CD14-positive monocyte (primary cell): ENCODE data around the gene ZNF136. TPM values are rescaled to one million over a fixed set of nuclear protein-coding genes. Genes with fewer than 3 reads are reported as not detected.

ENCODE experiments used
- DNase-seq, 3 donors: peaks; one replicate each; pipeline ENCODE4 v3.0.0-alpha.2; 2011 to 2022
- H2AFZ ChIP-seq: 2 replicates; pipeline ENCODE4 v1.6.0; 2012; ENCODE audit warnings: mild to moderate bottlenecking, low read depth, low read length, inconsistent platforms; ENCODE audit not compliant: insufficient read depth, poor library complexity, severe bottlenecking
- H3K27ac ChIP-seq, 2 donors: 1 replicate in 1 of 2; 2 replicates in 1 of 2; pipeline ENCODE4 v1.5.1; 2012 to 2013; ENCODE audit warnings: low read length in 2 of 2, control low read depth in 1 of 2, inconsistent platforms in 1 of 2, low read depth in 1 of 2, mild to moderate bottlenecking in 1 of 2
- H3K27me3 ChIP-seq, 2 donors: one replicate each; pipeline versions ENCODE4 v1.6.0 to v1.6.1; 2011 to 2013; ENCODE audit warnings: low read length in 2 of 2; ENCODE audit not compliant: control insufficient read depth in 2 of 2, insufficient read depth in 2 of 2
- H3K36me3 ChIP-seq, 2 donors: replicated peaks in 1 of 2; 1 replicate in 1 of 2; 2 replicates in 1 of 2; pipeline versions ENCODE4 v1.5.1 to v1.6.1; 2012 to 2013; ENCODE audit warnings: low read length in 2 of 2, control low read depth in 1 of 2, inconsistent platforms in 1 of 2, mild to moderate bottlenecking in 1 of 2; ENCODE audit not compliant: insufficient read depth in 2 of 2, control insufficient read depth in 1 of 2
- H3K4me1 ChIP-seq, 2 donors: 1 replicate in 1 of 2; 2 replicates in 1 of 2; pipeline versions ENCODE4 v1.5.1 to v1.6.1; 2012 to 2013; ENCODE audit warnings: low read length in 2 of 2, control low read depth in 1 of 2, inconsistent platforms in 1 of 2, mild to moderate bottlenecking in 1 of 2, moderate library complexity in 1 of 2; ENCODE audit not compliant: insufficient read depth in 2 of 2, control insufficient read depth in 1 of 2
- H3K4me2 ChIP-seq: replicated peaks from 2 replicates; pipeline ENCODE3; 2012; ENCODE audit warnings: low read length, moderate library complexity, mild to moderate bottlenecking; ENCODE audit not compliant: poor library complexity, severe bottlenecking; ENCODE audit errors: extremely low read depth
- H3K4me3 ChIP-seq, 3 experiments: fragments of 200-600 bp in 1 of 3; sonication (generic) in 1 of 3; replicated peaks in 1 of 3; 1 replicate in 2 of 3; 2 replicates in 1 of 3; pipeline ENCODE4 v1.5.1; 2011 to 2013; ENCODE audit warnings: low read length in 3 of 3, mild to moderate bottlenecking in 3 of 3, control low read depth in 2 of 3, low read depth in 2 of 3, inconsistent platforms in 1 of 3, moderate library complexity in 1 of 3
- H3K79me2 ChIP-seq: 2 replicates; pipeline ENCODE4 v1.6.0; 2012; ENCODE audit warnings: mild to moderate bottlenecking, control low read depth, inconsistent platforms, low read length, moderate library complexity; ENCODE audit not compliant: insufficient read depth
- H3K9ac ChIP-seq: 2 replicates; pipeline ENCODE4 v1.6.0; 2017; ENCODE audit warnings: low read length, mild to moderate bottlenecking; ENCODE audit not compliant: insufficient read depth, poor library complexity, severe bottlenecking
- H3K9me3 ChIP-seq, 2 donors: replicated peaks in 1 of 2; 1 replicate in 1 of 2; 2 replicates in 1 of 2; pipeline versions ENCODE4 v1.5.1 to v1.6.1; 2012 to 2013; ENCODE audit warnings: low read length in 2 of 2, control low read depth in 1 of 2; ENCODE audit not compliant: control insufficient read depth in 1 of 2, insufficient read depth in 1 of 2
- H4K20me1 ChIP-seq: 2 replicates; pipeline ENCODE4 v1.6.0; 2012; ENCODE audit warnings: mild to moderate bottlenecking, low read length, control low read depth, moderate library complexity; ENCODE audit not compliant: insufficient read depth
- H3K27ac Mint-ChIP-seq, 7 donors: one replicate each; pipeline ENCODE4 v1.8.0; 2020; ENCODE audit warnings: mild to moderate bottlenecking in 7 of 7, mixed read lengths in 7 of 7, moderate library complexity in 6 of 7, inconsistent platforms in 2 of 7
- H3K27me3 Mint-ChIP-seq, 3 donors: one replicate each; pipeline ENCODE4 v1.8.0; 2021 to 2022; ENCODE audit warnings: low read depth in 3 of 3, mild to moderate bottlenecking in 3 of 3, mixed read lengths in 3 of 3, moderate library complexity in 3 of 3, inconsistent platforms in 1 of 3
- H3K36me3 Mint-ChIP-seq, 2 donors: one replicate each; pipeline ENCODE4 v1.8.0; 2020; ENCODE audit warnings: mixed read lengths in 2 of 2, inconsistent platforms in 1 of 2, mild to moderate bottlenecking in 1 of 2
- H3K4me1 Mint-ChIP-seq: one replicate; pipeline ENCODE4 v1.8.0; 2020; ENCODE audit warnings: mild to moderate bottlenecking, mixed read lengths
- H3K4me3 Mint-ChIP-seq, 2 donors: one replicate each; pipeline ENCODE4 v1.8.0; 2020; ENCODE audit warnings: mild to moderate bottlenecking in 2 of 2, mixed read lengths in 2 of 2, moderate library complexity in 1 of 2
- H3K9me3 Mint-ChIP-seq, 7 donors: one replicate each; pipeline ENCODE4 v1.8.0; 2020 to 2022; ENCODE audit warnings: mixed read lengths in 7 of 7, mild to moderate bottlenecking in 6 of 7, moderate library complexity in 6 of 7, inconsistent platforms in 2 of 7
- WGBS: methylation state at CpG from one replicate; pipeline ENCODE4 v1.1.5; 2013; ENCODE audit warnings: missing lambda C conversion rate; ENCODE audit not compliant: insufficient coverage; 5-methylcytosine and 5-hydroxymethylcytosine counted together
- intact Hi-C, 2 donors: fragments of 100-400 bp; cut with micrococcal nuclease; formaldehyde crosslinking; loops; one replicate each; pipeline versions ENCODE4 v1.15.0 to v1.15.1; 2023
- polyA minus RNA-seq: library from RNA; depleted of rRNA, polyadenylated mRNA; stranded (reverse); fragments of >200 nt; gene quantifications from 2 replicates; pipeline ENCODE4 v1.2.3, GENCODE V29; 2012
- polyA plus RNA-seq, 3 donors: library from polyadenylated mRNA; depleted of rRNA in 1 of 3; unstranded in 2 of 3; stranded (reverse) in 1 of 3; fragments of 300-500 nt in 2 of 3; fragments of >200 nt in 1 of 3; fragmentation: Illumina TruSeq in 2 of 3; gene quantifications; 1 replicate in 2 of 3; 2 replicates in 1 of 3; pipeline ENCODE4 v1.2.3, GENCODE V29; 2012 to 2021
- total RNA-seq, 12 experiments: library from RNA in 1 of 12; stranded (reverse) in 1 of 12; fragments of 120-200 nt in 1 of 12; gene quantifications; one replicate each; pipeline ENCODE4 v1.2.4 and lab custom pipeline; 2013 to 2026; ENCODE audit warnings: mixed read lengths in 6 of 12, inconsistent platforms in 1 of 12
- TF ChIP-seq, protein P1 (sequence below): fragments of 200-600 bp; IDR thresholded peaks from one replicate; pipeline ENCODE4 v1.8.0; 2022; ENCODE audit warnings: antibody characterized with exemption, mild to moderate bottlenecking

Gene ZNF136
- 16.2 TPM for total RNA-seq (2013)
- 1 to 10 TPM; 3.4 to 6.4 (median 5.8) TPM for polyA plus RNA-seq
- 2.2 and 2.8 TPM in 2 replicates for polyA minus RNA-seq
- 14.8 to 29.7 (median 20.2) reads per million in 11 experiments for total RNA-seq (lab: John Stamatoyannopoulos, UW)

DNA sequence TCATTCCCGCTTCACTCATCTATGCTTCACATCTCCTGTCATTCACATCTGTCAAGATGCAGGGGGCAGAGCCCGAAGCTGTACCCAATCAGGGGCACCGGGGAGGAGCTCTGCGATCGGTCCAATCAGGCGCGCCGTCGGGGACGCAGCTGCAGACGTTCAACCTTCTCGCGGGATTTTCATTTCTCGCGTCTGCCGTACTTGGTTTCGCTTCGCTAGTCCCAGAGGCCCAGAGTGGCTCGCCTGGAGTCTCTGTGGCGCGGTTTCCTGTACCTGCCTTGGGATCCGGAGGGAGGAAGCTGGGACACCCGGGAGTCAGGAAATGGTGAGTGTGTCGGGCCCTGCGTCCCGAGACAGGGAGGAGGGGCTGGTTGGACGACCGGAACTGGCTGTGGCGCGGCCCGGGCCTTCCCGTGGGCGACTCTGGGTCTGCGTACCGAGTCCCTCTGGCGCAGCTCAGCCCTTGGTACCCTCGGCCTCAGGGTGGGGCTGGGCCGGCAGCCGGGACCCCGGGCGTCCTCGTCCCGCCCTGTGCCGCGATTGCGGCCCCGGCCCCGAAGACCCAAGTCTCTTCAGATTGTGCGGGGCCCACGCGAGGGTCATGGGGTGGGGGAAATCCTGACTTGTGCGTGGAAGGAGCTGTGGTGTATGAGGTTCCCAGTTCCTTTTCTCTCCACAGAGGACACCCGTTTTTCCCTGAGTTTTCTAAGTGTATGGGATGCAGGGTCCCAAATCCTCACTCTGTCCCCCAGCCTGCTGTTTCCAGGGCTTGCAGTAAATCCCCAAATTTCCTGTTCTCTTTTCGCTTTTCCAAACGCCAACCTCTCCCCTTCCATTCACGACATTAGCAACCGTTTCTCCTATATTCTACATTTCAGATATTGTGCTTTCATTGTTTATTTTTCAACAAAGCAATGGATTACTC lies at the start of gene ZNF136:
TSS of gene ZNF136 (plus strand) at position 215 of the 925 bp plus-strand sequence. CDS start at position 323, 108 bp downstream.
- Mint-ChIP-seq H3K27me3 (peaks cover 0 to 2% (median 0%) of the 10 kb centered on the region in 3 donors), H3K27ac (peak within 1 kb of the TSS; percentile 97 to 99 (median 99)), H3K36me3 (peaks cover 10 to 12% of the 10 kb centered on the region in 2 donors), H3K4me3 (peak within 1 kb of the TSS; percentile 97 to 98), H3K4me1 (peaks cover 32% of the 10 kb centered on the region), H3K9me3 (peaks cover 3 to 24% (median 9%) of the 10 kb centered on the region in 7 donors)
- peaks cover 6 to 11% of the 10 kb centered on the region in 2 donors for H3K36me3 ChIP-seq
- H3K4me1 ChIP-seq, result peaks cover 14 to 16% of the 10 kb centered on the region in 2 donors
- WGBS, result under 1% methylated on average over 50 of the region's 57 CpGs
- intact Hi-C loops, result loop anchor here (2.0 to 10.0 kb wide), 3 partner anchors 132 to 502 kb away; partner anchors contain the start of genes ZNF44 (in 2 of the 2), MAN2B1 (in 1 of the 2) and WDR83 (in 1 of the 2)
- peaks cover 4% of the 10 kb centered on the region for H4K20me1 ChIP-seq
- H3K27ac ChIP-seq, result peak within 1 kb of the TSS; percentile 94 to 95
- H2AFZ ChIP-seq, result peak within 1 kb of the TSS; percentile 96
- H3K4me3 ChIP-seq, result peak within 1 kb of the TSS; percentile 69 to 95 (median 82)
- peak; percentile 89 to 96 (median 93) for DNase-seq
- peaks cover 46% of the 10 kb centered on the region for H3K79me2 ChIP-seq
- H3K27me3 ChIP-seq, result no peaks in the 10 kb centered on the region
- peak within 1 kb of the TSS; percentile 83 for H3K4me2 ChIP-seq
- peaks cover 5 to 8% of the 10 kb centered on the region in 2 donors for H3K9me3 ChIP-seq
- TF ChIP-seq, protein P1, sequence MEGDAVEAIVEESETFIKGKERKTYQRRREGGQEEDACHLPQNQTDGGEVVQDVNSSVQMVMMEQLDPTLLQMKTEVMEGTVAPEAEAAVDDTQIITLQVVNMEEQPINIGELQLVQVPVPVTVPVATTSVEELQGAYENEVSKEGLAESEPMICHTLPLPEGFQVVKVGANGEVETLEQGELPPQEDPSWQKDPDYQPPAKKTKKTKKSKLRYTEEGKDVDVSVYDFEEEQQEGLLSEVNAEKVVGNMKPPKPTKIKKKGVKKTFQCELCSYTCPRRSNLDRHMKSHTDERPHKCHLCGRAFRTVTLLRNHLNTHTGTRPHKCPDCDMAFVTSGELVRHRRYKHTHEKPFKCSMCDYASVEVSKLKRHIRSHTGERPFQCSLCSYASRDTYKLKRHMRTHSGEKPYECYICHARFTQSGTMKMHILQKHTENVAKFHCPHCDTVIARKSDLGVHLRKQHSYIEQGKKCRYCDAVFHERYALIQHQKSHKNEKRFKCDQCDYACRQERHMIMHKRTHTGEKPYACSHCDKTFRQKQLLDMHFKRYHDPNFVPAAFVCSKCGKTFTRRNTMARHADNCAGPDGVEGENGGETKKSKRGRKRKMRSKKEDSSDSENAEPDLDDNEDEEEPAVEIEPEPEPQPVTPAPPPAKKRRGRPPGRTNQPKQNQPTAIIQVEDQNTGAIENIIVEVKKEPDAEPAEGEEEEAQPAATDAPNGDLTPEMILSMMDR, result no peak
- peak within 1 kb of the TSS; percentile 99 for H3K9ac ChIP-seq

DNA sequence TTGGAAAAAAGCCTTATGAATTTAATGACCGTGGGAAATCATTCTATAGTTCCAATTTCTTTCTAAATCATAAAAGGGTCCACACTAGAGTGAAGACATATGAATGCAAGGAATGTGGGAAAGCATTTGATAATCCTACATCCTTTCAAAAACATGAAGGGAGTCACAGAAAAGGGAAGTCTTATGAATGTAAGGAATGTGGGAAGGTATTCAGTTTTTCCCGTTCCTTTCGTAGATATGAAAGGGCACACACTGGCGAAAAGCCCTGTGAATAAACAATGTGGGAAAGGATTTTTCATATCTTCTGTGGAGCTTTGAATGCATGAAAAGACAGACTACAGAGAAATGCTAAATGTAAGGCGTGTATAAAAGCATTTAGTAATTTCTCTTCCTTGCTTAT lies 49.8 kb upstream of the ZNF136 start:
- Histone ChIP-seq H2AFZ (no peak overlapping the region), H3K4me3 (peak overlapping the region in 1 of 3 experiments; percentile 10), H3K36me3 (peaks cover 12 to 50% of the 10 kb centered on the region in 2 donors), H4K20me1 (no peaks in the 10 kb centered on the region), H3K4me1 (no peaks in the 10 kb centered on the region), H3K4me2 (no peak overlapping the region), H3K9me3 (peaks cover 67 to 94% of the 10 kb centered on the region in 2 donors), H3K79me2 (no peaks in the 10 kb centered on the region), H3K27me3 (no peaks in the 10 kb centered on the region), H3K27ac (no peak overlapping the region), H3K9ac (no peak overlapping the region)
- peaks cover 0 to 1% (median 0%) of the 10 kb centered on the region in 3 donors for H3K27me3 Mint-ChIP-seq
- H3K27ac Mint-ChIP-seq, result no peak overlapping the region
- H3K4me1 Mint-ChIP-seq, result no peaks in the 10 kb centered on the region
- H3K36me3 Mint-ChIP-seq, result peaks cover 27 to 52% of the 10 kb centered on the region in 2 donors
- no peak for DNase-seq
- TF ChIP-seq, protein P1, result no peak
- no peak overlapping the region for H3K4me3 Mint-ChIP-seq
- intact Hi-C loops, result no loop called here
- H3K9me3 Mint-ChIP-seq, result peaks cover 50 to 93% (median 83%) of the 10 kb centered on the region in 7 donors
- 100% methylated on average over 3 of the region's 5 CpGs for WGBS
